ENCODE measurements around the gene UCK2.

Gene UCK2

GRCh38 chr1:165937829-165938228 is 110.4 kb downstream of the UCK2 start:
- DNase-seq = no peak
- H3K4me3 ChIP-seq (ENCODE audit: low read length) = no peak overlapping the region
- H3K9me3 ChIP-seq (replicated peaks; ENCODE audit: insufficient read depth, low read length) = no peaks in the 10 kb centered on the region
- H3F3A ChIP-seq (ENCODE audit: insufficient read depth, low read length) = no peaks in the 10 kb centered on the region
- H3K36me3 ChIP-seq (replicated peaks; ENCODE audit: insufficient read depth, low read length) = no peaks in the 10 kb centered on the region
- no peaks in the 10 kb centered on the region for H3K4me1 ChIP-seq (ENCODE audit: low read length)
- H3K9ac ChIP-seq (ENCODE audit: low read length) = no peak overlapping the region
- TF ChIP-seq EZH2phosphoT487 (IDR thresholded peaks at IDR 0.05; ENCODE audit: low read length) (no peak), EZH2 (optimal IDR thresholded peaks at IDR 0.05; ENCODE audit: low read depth, low read length) (no peak), CTCF (IDR thresholded peaks at IDR 0.05; ENCODE audit: low read length) (no peak)
- H2AFZ ChIP-seq (ENCODE audit: low read length) = no peak overlapping the region
- H3K27ac ChIP-seq (ENCODE audit: low read length) = no peak overlapping the region
- H4K20me1 ChIP-seq (ENCODE audit: insufficient read depth, low read length) = no peaks in the 10 kb centered on the region
- H3K9me2 ChIP-seq (replicated peaks; ENCODE audit: insufficient read depth, low read length) = no peaks in the 10 kb centered on the region
- no peaks in the 10 kb centered on the region for H3K27me3 ChIP-seq (replicated peaks; ENCODE audit: insufficient read depth, low read length)
- no peak overlapping the region for H3K4me2 ChIP-seq (ENCODE audit: low read depth, low read length)
- H3K79me2 ChIP-seq (ENCODE audit: low read length) = no peaks in the 10 kb centered on the region

- Histone ChIP-seq H4K20me1 (ENCODE audit: insufficient read depth, low read length) (no peaks in the 10 kb centered on the region), H3F3A (ENCODE audit: insufficient read depth, low read length) (no peaks in the 10 kb centered on the region), H3K9me2 (replicated peaks; ENCODE audit: insufficient read depth, low read length) (no peaks in the 10 kb centered on the region), H3K27me3 (replicated peaks; ENCODE audit: insufficient read depth, low read length) (no peaks in the 10 kb centered on the region), H3K4me1 (ENCODE audit: low read length) (no peaks in the 10 kb centered on the region), H3K27ac (ENCODE audit: low read length) (no peak overlapping the region), H3K79me2 (ENCODE audit: low read length) (no peaks in the 10 kb centered on the region), H3K4me3 (ENCODE audit: low read length) (no peak overlapping the region), H3K4me2 (ENCODE audit: low read depth, low read length) (no peak overlapping the region), H3K36me3 (replicated peaks; ENCODE audit: insufficient read depth, low read length) (no peaks in the 10 kb centered on the region), H3K9me3 (replicated peaks; ENCODE audit: insufficient read depth, low read length) (no peaks in the 10 kb centered on the region), H3K9ac (ENCODE audit: low read length) (no peak overlapping the region), H2AFZ (ENCODE audit: low read length) (no peak overlapping the region)
- DNase-seq = no peak
- TF ChIP-seq CTCF (IDR thresholded peaks at IDR 0.05; ENCODE audit: low read length) = no peak
- TF ChIP-seq EZH2 (optimal IDR thresholded peaks at IDR 0.05; ENCODE audit: low read depth, low read length) = no peak
- TF ChIP-seq EZH2phosphoT487 (IDR thresholded peaks at IDR 0.05; ENCODE audit: low read length) = no peak
Observed at GRCh38 chr1:165938844-165939243, 111.4 kb downstream of the UCK2 start.

GRCh38 chr1:165941531-165941930 is 114.1 kb downstream of the UCK2 start:
- no peaks in the 10 kb centered on the region for H3K36me3 ChIP-seq (replicated peaks; ENCODE audit: insufficient read depth, low read length)
- no peaks in the 10 kb centered on the region for H3K79me2 ChIP-seq (ENCODE audit: low read length)
- no peaks in the 10 kb centered on the region for H3K9me3 ChIP-seq (replicated peaks; ENCODE audit: insufficient read depth, low read length)
- no peaks in the 10 kb centered on the region for H3K4me1 ChIP-seq (ENCODE audit: low read length)
- no peaks in the 10 kb centered on the region for H3K27me3 ChIP-seq (replicated peaks; ENCODE audit: insufficient read depth, low read length)
- H3K9me2 ChIP-seq (replicated peaks; ENCODE audit: insufficient read depth, low read length) = no peaks in the 10 kb centered on the region
- H3K4me3 ChIP-seq (ENCODE audit: low read length) = no peak overlapping the region
- H3F3A ChIP-seq (ENCODE audit: insufficient read depth, low read length) = no peaks in the 10 kb centered on the region
- TF ChIP-seq CTCF (IDR thresholded peaks at IDR 0.05; ENCODE audit: low read length) = no peak
- H3K4me2 ChIP-seq (ENCODE audit: low read depth, low read length) = no peak overlapping the region
- DNase-seq = no peak
- H3K9ac ChIP-seq (ENCODE audit: low read length) = no peak overlapping the region
- H4K20me1 ChIP-seq (ENCODE audit: insufficient read depth, low read length) = no peaks in the 10 kb centered on the region
- no peak overlapping the region for H2AFZ ChIP-seq (ENCODE audit: low read length)
- no peak overlapping the region for H3K27ac ChIP-seq (ENCODE audit: low read length)

Data from MM.1S (cell line).